Measurements from ENCODE around the gene SNRPD2.

Gene SNRPD2

GRCh38 chr19:45660636-45661035 lies 31.1 kb downstream of the SNRPD2 start:
- no peak for TF ChIP-seq CTCF (IDR thresholded peaks at IDR 0.05; ENCODE audit: extremely low read depth, missing control alignments)
- DNase-seq (ENCODE audit: low spot score): no peak

GRCh38 chr19:45659096-45659729 lies 32.5 kb downstream of the SNRPD2 start:
- DNase-seq (ENCODE audit: low spot score): no peak
- TF ChIP-seq CTCF (IDR thresholded peaks at IDR 0.05; ENCODE audit: extremely low read depth, missing control alignments): no peak

- no peak for DNase-seq (ENCODE audit: low spot score)
- TF ChIP-seq CTCF (IDR thresholded peaks at IDR 0.05; ENCODE audit: extremely low read depth, missing control alignments): no peak
Observed at GRCh38 chr19:45657520-45658167, 34.1 kb downstream of the SNRPD2 start.

- no peak for DNase-seq (ENCODE audit: low spot score)
- no peak for TF ChIP-seq CTCF (IDR thresholded peaks at IDR 0.05; ENCODE audit: extremely low read depth, missing control alignments)
Observed at GRCh38 chr19:45655073-45655472, 36.7 kb downstream of the SNRPD2 start.

- DNase-seq (ENCODE audit: low spot score): no peak
- TF ChIP-seq CTCF (IDR thresholded peaks at IDR 0.05; ENCODE audit: extremely low read depth, missing control alignments): no peak
Observed at GRCh38 chr19:45653634-45654033, 38.1 kb downstream of the SNRPD2 start.

- TF ChIP-seq CTCF (IDR thresholded peaks at IDR 0.05; ENCODE audit: extremely low read depth, missing control alignments): no peak
- no peak for DNase-seq (ENCODE audit: low spot score)
Observed at GRCh38 chr19:45650722-45651121, 41.0 kb downstream of the SNRPD2 start.

GRCh38 chr19:45646345-45646698 lies 45.4 kb downstream of the SNRPD2 start:
- no peak for TF ChIP-seq CTCF (IDR thresholded peaks at IDR 0.05; ENCODE audit: extremely low read depth, missing control alignments)
- no peak for DNase-seq (ENCODE audit: low spot score)
